GM12873 (cell line): ENCODE results near the gene PLXNA2.

Experiments used
- CTCF ChIP-seq: IDR thresholded peaks from 2 replicates; pipeline ENCODE4 v1.5.1; 2012; ENCODE audit warnings: low read depth, mild to moderate bottlenecking, moderate library complexity, low read length, control low read depth; ENCODE audit not compliant: insufficient read depth; ENCODE audit errors: missing control alignments

Gene PLXNA2

GRCh38 chr1:208120431-208120790 lies 123.8 kb downstream of the PLXNA2 start:
- TF ChIP-seq CTCF, result no peak

GRCh38 chr1:208118841-208119606 lies 125.2 kb downstream of the PLXNA2 start:
- TF ChIP-seq CTCF, result no peak

GRCh38 chr1:208118306-208118705 lies 125.9 kb downstream of the PLXNA2 start:
- TF ChIP-seq CTCF, result no peak

- no peak for TF ChIP-seq CTCF
These were observed 126.4 kb downstream of the PLXNA2 start for GRCh38 chr1:208117826-208118225.

GRCh38 chr1:208117409-208117808 lies 126.8 kb downstream of the PLXNA2 start:
- no peak for TF ChIP-seq CTCF

GRCh38 chr1:208115924-208116640 lies 128.1 kb downstream of the PLXNA2 start:
- no peak for TF ChIP-seq CTCF

- TF ChIP-seq CTCF, result no peak
These were observed 131.2 kb downstream of the PLXNA2 start for GRCh38 chr1:208113011-208113410.
